C1 segment of cervical spinal cord (tissue), 14 donors: Measurements from ENCODE around the gene SPNS2.
"Not testable (repeated sequence)": the region's sequence is repeated elsewhere in the genome, so short reads cannot be mapped to it uniquely, and the experiment has no call there.

Experiments used
- DNase-seq, 14 donors: peaks; one replicate each; lab custom pipeline; 2025; lab: John Stamatoyannopoulos, UW

SPNS2 gene

DNA sequence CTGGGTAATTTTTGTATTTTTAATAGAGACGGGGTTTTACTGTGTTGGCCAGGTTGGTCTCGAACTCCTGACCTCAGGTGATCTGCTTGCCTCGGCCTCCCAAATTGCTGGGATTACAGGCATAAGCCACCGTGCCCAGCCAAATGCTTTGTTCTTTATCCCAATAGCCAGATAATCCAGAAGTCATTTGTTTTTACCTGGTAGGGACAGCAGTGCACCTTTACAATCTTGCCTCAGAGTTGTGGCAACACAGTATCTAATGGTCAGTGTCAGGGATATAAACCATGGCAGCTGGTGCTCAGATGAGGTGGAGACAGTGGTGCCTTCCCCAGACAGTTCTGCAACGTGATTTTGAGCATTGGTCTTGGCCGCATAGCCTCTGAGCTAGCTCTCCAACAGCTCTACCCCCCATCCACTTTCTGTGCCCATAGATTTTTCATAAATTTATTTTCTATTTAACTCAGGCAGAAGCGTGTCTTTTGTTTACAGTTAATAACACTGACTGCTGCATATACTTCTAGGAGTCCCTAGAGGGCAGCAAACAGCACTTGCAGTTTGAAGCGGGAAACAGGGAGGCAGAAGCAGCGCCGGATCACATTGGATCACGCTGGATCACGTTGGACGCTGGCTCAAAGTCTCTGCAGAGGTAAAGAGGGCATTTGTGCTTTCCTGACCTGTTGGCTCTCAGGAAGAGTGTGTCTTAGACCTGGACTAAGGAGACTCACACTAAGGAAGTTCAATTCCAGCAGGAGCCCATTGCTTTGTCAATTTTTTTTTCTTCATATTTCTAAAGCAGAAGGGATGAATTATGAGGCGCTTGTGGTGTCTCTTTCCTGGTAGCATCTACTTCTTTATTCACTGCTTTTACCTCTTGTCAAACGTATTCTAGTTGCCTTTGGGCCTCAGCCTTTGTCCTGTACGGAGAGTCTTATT, 66.8 kb downstream of the SPNS2 start:
- DNase-seq: peak in 11 of 14 donors; percentile 4 to 63 (median 29)

GRCh38 chr17:4566785-4567184, 68.1 kb downstream of the SPNS2 start:
- DNase-seq: peak in 10 of 14 donors; percentile 8 to 43 (median 22)

DNA sequence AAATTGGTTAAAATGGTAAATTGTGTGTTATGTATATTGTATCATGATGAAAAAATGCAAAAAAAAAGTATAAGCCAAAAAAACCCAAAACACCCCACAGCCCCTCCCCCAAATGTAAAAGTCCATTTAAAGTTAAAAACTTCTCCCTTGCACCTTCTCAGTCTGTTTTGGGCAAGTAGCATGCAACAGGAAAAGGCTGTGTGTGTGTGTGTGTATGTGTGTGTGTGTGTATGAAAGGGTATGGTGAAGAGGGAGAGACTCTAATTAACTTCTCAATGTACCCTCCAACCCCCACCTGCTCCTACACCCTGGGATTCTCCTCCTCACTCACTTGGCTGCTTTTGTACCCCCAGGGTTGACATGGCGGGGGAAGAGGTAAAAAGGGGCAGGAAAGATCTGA, 70.9 kb downstream of the SPNS2 start:
- no peak for DNase-seq

- DNase-seq: no peak
Observed at GRCh38 chr17:4572131-4572530, 73.5 kb downstream of the SPNS2 start.

DNA sequence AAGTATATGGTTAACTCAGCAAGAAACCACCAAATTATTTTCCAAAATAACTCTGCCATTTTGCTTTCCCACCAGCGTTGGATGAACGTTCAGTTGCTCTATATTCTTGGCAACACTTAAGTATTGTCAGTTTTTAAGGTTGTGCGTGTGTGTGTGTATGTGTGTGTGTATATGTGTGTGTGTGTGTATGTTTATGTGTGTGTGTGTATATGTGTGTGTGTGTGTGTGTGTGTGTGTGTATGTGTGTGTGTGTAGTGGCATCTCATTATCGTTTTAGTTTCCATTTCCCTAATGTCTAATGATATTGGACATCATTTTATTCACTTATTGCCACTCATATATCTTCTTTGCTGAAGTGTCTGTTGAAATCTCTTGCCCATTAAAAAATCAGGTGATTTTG, 74.4 kb downstream of the SPNS2 start:
- no peak for DNase-seq

DNA sequence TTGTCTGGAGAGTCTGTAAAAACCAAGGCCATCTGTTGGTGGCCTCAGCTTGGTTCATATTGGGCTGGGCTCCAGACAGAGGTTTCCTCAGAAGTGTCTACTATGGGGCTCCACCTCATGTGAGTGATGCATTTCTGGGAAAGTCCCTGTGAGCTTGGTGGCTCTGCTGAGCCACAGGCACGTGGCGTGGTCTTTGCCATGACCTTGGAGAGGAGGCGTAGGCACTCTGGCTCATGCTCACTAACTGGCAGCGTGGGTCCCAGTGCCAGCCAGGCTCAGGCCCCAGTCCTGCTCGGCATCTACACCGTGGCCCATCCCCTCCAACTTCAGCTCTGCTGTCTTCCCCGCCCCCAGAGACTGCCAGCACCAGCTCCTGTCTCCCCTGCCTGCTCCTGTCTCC, 75.0 kb downstream of the SPNS2 start:
- no peak for DNase-seq

DNA sequence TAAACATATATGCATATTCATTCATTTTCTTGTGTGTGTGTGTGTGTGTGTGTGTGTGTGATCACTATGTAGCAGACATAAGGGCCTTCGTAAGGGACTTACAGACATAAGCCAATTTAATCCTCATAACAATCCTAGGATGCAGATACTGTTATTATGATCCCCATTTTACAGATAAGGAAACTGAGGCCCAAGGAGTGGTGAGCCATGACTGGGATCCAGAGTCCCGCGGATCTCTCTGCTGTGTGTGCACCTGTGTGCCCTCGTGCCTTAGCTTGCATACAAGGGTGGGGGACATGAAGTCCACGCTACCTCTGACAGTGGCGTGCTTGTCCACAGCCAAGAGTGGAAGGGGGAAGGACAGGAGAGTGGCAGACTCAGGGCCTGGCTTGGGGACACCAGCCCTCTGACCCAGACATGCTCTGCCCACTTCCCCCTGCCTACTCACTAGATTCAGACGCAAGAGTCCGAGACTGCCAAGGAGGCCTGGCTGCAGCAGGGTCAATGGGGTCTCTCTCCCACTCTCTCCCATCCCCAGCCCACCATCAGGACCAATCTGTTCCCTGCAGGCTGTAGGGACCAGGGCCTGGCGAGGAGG, 75.9 kb downstream of the SPNS2 start:
- no peak for DNase-seq

DNA sequence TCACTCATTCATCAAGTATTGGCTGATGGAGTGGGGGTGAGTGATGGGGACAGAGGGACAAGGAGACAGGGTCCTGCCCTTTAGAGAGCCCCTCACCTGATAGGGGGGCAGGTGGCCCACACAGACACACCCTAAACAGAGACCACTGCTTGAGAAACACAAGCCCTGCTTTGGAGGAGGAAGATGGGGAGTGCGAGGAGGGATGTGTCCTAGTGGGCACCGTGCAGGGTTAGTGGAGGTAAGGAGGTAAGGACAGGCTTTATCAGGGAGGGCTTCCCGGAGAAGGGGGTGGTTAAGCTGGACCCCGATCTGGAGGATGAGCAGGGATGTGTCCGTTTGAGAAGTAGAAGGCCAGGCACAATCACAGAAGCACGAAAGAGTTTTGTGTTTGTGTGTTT, 77.5 kb downstream of the SPNS2 start:
- no peak for DNase-seq

GRCh38 chr17:4576729-4577322, 78.1 kb downstream of the SPNS2 start:
- DNase-seq: no peak

DNA sequence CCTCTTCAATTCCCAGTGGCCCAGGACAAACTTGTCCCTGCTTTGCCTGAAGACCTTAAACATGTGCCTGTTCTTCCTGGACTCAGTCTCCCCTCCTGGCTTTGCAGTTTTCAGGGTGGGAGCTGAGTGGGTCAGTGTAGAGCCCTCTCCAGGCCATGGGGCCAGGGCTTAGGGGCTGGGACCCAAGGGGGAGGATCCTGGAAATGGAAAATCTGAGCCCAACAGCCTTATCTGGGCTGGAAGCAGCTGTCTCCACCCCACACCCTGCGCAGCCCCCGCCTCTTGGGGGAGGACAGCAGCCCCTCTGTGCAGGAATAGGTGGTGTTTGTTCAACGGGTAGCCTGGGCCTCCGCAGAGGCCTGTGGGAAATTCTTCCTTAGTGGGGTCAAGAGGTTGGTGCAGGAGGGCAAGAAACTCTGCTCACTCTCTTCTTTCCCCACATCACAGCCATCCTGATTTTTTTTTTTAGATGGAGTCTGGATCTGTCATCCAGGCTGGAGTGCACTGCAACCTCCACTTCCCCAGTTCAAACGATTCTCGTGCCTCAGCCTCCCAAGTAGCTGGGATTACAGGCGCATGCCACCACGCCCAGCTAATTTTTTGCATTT, 78.8 kb downstream of the SPNS2 start:
- no peak for DNase-seq

- not testable (repeated sequence) for DNase-seq
Observed at GRCh38 chr17:4578349-4578748, 79.7 kb downstream of the SPNS2 start.

DNA sequence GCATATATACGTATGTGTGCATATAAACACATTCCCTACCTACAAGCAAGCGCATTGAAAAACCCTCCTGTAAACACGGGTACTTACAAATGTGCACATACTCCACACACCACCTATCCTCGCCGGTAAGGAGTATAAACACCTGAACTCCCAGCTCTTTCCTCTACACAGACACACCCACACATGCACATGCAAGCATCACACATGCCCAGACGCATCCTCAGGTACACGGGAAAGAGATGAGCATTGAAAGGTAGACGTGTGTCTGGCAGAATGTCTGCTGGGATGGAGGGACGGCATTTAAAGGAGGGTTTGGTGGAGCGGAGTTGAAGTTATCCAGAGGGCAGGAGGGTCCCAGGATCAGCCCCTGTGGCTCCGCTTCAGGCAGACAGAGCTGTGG, 81.0 kb downstream of the SPNS2 start:
- no peak for DNase-seq

GRCh38 chr17:4580291-4580690, 81.6 kb downstream of the SPNS2 start:
- DNase-seq: no peak

- no peak for DNase-seq
Observed at GRCh38 chr17:4582101-4582501, 83.4 kb downstream of the SPNS2 start.

DNA sequence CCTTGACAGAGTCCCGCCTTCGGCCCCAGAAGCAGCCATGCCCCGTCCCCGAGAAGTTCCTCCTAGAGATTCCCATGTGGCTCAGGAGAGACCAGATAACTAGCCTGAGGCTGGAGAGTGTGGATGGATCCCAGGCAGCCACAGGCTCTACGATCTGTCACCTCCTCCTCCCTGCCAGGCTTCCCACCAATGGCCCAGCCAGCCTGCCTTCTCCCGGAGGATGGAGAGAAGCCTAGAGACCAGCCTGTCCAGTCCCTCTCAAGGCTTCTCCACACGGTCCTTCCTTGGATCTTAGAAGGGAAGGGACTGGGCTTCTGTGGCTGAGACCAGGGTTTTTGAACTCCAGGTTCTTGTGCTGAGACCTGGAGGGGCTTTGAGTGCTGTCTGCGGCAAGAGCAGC, 84.0 kb downstream of the SPNS2 start:
- DNase-seq: no peak

GRCh38 chr17:4583206-4583605, 84.5 kb downstream of the SPNS2 start:
- DNase-seq: no peak

GRCh38 chr17:4583782-4584100, 85.1 kb downstream of the SPNS2 start:
- no peak for DNase-seq

- no peak for DNase-seq
Observed at GRCh38 chr17:4584101-4584916, 85.6 kb downstream of the SPNS2 start, which contains the start of gene SMTNL2. Gene SMTNL2, plus strand, starts transcription at chr17:4584529. Its CDS starts 77 bp downstream, at chr17:4584606.

GRCh38 chr17:4584917-4585637, 86.4 kb downstream of the SPNS2 start:
- DNase-seq: no peak

DNA sequence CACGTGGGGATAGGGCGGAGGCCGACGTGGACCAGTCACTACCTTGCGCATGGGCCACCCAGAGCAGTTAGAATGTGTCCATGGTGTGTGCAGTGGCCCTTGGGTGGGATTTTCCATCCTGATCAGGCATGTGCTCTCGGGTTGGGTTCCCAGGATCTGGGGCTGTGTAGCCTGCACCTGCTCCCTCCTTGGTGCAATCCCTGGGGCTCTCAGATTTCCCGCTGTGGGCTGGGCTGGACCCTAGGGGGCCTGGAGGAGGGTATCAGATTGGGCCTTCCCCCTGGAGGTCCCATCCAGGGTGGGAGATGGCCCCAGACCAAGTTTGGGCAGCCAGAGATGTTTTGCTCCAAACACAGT, 86.9 kb downstream of the SPNS2 start:
- no peak for DNase-seq

DNA sequence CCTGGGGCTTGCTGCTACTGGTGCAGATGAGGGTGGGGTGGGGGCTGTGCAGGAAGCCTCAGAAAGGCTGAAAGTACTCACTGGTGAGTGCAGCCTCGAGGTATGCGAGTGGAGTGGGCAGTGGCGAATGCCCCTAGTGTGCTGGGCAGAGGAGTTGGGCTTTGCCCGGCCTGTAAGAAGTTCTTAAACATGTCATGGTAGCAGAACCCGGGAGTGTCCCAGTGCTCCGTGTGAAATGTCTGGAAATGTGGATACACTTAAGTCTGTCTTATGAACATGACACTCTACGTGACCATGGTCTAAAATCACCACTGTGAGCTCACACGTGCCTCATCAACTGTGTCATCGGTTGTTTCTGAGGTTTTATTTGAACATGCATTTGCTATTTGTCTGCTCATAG, 87.4 kb downstream of the SPNS2 start:
- DNase-seq: no peak
